ENCODE data around the gene SH2D3A.
"Not testable (repeated sequence)": the region's sequence is repeated elsewhere in the genome, so short reads cannot be mapped to it uniquely, and the experiment has no call there.

The SH2D3A gene

GRCh38 chr19:6719992-6720368 is 47.3 kb downstream of the SH2D3A start:
- no peak for DNase-seq (ENCODE audit: low read depth)

DNA sequence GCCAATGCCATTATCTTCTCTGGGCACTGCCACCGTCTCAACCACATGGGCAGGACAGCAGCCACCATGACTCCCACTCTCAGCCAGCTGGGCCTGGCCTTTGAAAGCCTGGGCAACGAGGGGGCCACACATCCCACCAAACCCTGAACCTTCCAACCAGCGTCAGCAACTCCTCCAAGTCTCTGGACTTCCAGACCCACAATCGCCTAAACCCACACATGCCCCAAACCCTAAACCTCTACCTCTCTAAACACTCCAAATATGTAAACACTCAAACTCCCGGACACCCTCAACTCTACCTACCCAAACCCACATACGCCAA is 47.7 kb downstream of the SH2D3A start:
- DNase-seq (ENCODE audit: low read depth): no peak

GRCh38 chr19:6718741-6719539 is 48.3 kb downstream of the SH2D3A start:
- DNase-seq (ENCODE audit: low read depth): peak; percentile 12

DNA sequence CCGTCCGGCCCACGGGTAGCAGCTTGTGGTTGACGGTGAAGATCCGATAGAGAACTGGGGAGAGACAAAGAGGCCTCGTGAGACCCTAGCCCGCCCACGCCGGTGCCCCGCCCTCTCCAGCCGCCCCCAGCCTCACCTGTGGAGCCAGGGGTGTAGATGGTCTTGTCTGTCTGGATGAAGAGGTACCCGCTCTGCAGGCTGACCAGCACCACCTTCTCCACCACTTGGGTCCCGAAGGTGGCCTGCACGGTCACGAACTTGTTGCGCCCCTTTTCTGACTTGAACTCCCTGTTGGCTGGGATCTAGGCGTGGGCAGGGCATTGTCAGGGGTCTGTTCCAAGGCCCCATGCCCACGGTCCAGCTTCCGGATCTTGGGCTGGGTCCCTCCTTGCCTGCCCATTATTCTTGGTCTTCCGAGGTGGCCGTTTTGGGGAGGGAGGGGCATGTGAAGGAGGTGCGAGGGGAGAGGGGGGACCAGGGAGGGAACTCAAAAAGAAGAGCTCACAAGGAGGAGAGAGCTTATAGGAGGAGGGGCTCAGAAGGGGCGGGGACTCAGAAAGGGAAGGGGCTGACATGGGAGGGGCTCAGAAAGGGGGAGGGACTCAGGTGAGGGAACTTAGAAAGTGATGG is 49.0 kb downstream of the SH2D3A start:
- DNase-seq (ENCODE audit: low read depth): no peak

- DNase-seq (ENCODE audit: low read depth): no peak
Observed at GRCh38 chr19:6717441-6717971, 49.7 kb downstream of the SH2D3A start.

GRCh38 chr19:6717036-6717435 is 50.2 kb downstream of the SH2D3A start:
- no peak for DNase-seq (ENCODE audit: low read depth)

- no peak for DNase-seq (ENCODE audit: low read depth)
Observed at GRCh38 chr19:6716610-6716970, 50.6 kb downstream of the SH2D3A start.

GRCh38 chr19:6714749-6715555 is 52.3 kb downstream of the SH2D3A start:
- DNase-seq (ENCODE audit: low read depth): no peak

DNA sequence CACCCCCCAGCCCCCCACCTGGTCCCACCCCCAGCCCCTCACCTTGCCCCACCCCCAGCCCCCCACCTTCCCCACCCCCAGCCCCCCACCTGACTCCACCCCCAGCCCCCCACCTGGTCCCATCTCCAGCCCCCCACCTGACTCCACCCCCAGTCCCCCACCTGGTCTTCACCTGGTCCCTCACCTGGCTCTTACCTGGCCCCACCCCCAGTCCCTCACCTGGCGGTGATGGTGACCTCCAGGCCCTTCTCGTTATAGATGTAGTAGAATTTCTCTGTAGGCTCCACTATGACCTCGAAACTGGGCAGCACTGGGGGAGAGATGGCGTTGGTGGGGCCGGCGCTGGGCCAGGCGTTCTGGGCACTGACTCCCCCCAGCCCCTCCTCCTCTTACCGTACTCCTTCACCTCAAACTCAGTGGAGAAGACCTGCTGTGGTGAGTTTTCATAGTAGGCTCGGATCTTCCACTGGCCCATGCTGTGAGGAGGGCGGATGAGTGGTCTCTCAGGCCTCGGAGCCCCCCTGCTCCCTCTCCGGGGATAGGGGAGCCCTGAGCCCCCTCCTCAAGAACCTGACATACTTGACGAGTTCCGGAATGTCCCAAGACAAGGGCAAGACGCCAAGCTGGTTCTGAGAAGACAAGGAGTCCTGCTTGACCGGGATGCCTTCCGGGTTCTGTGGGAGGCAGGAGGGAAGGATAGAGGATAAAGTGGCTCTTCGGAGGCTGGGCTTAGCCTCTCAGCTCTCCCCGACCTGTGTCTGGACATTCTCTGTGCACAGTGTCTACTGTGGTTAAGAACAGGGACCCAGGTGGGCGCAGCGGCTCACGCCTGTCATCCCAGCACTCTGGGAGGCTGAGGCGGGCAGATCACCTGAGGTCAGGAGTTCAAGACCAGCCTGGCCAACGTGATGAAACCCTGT is 53.2 kb downstream of the SH2D3A start:
- DNase-seq (ENCODE audit: low read depth): no peak

DNA sequence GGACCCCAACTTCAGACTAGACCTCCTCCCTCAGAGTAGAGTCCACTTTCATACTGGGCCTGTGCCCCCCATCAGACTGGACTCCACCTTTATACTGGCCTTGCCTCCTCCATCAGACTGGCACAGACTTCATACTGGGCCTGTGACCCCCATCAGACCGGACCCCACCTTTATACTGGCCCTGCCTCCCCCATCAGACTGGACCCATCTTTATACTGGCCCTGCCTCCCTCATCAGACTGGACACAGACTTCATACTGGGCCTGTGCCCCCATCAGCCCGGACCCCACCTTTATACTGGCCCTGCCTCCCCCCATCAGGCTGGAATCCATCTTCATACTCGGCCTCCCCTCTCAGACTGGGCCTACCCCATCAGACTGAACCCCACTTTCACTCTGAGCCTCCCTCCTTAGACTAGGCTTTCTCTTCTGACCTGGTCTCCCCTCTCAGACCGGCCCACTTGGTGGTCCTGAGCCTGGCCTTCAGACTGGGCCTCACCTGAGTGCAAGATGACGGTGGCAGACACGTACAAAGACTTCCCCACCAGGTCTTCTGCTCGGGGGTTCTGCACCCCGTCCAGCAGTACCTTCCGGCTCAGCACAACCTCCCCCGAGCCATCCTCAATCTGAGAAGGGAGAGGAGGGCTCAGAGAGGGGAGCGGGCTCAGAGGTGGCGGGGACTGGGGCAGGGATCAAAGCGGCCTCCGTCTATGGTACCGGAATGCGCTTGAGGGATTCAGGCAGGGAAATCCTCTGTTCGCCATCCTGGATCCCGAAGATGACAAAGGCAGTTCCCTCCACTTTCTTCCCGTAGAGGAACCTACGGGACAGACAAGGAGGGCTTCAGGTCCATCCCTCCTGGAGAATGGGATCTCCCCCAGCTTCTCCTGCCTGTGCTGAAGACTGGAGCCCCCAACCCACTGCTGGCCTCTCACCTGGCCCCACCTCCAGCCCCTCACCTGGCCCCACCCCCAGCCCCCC is 54.3 kb downstream of the SH2D3A start:
- no peak for DNase-seq (ENCODE audit: low read depth)

GRCh38 chr19:6712231-6712630 is 55.0 kb downstream of the SH2D3A start:
- no peak for DNase-seq (ENCODE audit: low read depth)

GRCh38 chr19:6711605-6712004 is 55.6 kb downstream of the SH2D3A start:
- no peak for DNase-seq (ENCODE audit: low read depth)

GRCh38 chr19:6711078-6711361 is 56.2 kb downstream of the SH2D3A start:
- DNase-seq (ENCODE audit: low read depth): no peak

DNA sequence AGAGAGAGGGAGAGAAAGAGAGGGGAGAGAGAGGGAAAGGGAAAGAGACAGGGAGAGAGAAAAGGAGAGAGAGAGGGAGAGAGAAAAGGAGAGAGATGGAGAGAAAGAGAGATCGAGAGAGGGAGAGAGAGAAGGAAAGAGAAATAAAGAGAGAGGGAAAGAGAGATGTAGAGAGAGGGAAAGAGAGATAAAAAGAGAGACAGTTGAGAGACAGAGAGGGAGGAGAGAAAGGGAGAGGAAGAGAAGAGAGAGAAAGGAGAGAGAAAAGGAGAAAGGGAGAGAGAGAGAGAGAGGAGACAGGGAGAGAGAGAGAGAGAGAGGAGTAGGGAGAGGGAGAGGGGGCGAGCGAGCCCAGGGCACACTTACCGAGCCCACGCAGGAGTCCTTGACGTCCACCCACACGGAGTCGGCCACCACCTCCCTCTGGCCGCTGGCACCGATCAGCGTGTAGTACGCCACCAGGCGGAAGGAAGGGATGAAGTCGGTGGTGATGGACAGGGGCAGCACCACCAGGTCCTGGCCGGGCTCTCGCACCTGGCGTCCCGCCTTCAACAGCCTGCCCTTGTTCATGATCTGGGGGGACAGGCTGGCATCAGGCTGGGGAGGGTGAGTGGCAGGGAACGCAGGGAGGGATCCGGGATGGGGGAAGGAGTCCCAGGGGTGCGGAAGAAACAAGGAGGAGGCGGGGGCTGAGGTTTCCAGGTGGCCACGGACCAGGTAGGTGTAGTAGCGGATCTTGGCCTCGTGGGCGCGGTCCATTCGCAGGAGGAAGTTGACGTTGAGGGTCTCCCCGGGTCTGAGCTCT is 56.8 kb downstream of the SH2D3A start:
- no peak for DNase-seq (ENCODE audit: low read depth)

DNA sequence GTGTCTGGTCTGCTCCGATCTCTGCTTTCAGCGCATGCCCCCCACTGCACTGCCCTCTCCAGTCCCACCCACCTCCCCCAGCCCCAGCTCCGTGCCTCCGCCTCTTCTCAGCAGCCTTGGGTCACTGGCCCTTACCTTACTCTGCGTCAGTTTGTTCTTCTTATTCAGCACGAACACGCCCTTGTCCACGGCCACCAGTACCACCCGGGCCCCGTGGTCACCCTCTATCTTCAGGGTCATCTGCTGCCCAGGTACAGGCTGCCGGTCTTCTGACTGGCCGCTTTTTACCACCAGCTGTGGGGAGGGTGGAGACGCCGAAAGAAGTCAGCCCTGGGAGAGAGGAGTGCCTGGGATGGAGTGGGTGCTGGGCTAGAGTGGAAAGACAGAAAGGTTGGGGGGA is 57.7 kb downstream of the SH2D3A start:
- DNase-seq (ENCODE audit: low read depth): no peak

DNA sequence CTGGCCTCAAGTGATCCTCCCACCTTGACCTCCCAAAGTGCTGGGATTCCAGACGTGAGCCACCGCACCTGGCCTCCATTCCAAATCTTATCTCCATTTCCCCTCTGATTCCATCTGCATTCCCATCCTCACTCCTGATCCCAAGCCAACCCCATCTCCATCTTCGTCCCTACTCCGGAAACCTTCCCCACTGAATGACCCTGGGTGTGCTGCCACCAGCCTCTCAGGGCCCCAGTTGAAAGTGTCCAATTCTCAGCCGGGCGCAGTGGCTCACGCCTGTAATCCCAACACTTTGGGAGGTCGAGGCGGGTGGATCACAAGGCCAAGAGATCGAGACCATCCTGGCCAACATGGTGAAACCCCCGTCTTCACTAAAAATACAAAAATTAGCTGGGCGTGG is 58.3 kb downstream of the SH2D3A start:
- not testable (repeated sequence) for DNase-seq (ENCODE audit: low read depth)

- no peak for DNase-seq (ENCODE audit: low read depth)
Observed at GRCh38 chr19:6708346-6708745, 58.9 kb downstream of the SH2D3A start.

DNA sequence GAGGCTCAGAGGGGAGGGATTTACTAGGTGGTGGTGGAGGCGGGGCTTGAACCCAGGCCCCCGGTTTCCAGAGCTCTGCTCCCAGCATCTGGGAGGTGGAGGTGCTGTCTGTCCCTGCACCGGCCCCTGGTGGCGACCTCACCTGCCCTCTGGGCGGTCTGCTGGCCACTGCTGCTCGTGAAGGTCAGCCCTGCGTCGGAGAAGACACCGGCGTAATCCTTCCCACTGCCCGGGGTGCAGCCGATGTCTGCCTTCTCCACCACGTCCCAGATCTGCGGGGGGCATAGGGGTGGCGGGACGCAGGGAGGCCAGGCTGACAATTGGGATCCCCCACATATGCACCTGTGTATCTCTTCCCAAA is 59.6 kb downstream of the SH2D3A start:
- no peak for DNase-seq (ENCODE audit: low read depth)

- no peak for DNase-seq (ENCODE audit: low read depth)
Observed at GRCh38 chr19:6707011-6707657, 60.1 kb downstream of the SH2D3A start.

DNA sequence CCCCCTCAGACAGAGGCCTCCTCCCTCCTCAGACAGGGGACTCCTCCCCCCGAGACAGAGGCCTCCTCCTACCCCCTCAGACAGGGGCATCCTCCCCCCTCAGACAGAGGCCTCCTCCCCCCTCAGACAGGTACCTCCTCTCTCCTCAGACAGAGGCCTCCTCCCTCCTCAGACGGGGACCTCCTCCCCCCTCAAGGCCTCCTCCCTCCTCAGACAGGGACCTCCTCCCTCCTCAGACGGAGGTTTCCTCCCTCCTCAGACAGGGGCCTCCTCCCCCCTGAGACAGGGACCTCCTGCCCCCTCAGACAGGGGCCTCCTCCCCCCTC is 60.6 kb downstream of the SH2D3A start:
- DNase-seq (ENCODE audit: low read depth): no peak
